Neural cell (in vitro differentiated cells): ENCODE measurements around the gene SSX2IP. TPM values are rescaled to one million over a fixed set of nuclear protein-coding genes. Genes with fewer than 3 reads are reported as not detected.

Experiments
- H2AFZ ChIP-seq: fragments of 200-600, 300-800 bp; sonication (generic), shearing (Covaris generic); 2 replicates; pipeline ENCODE4 v1.6.0; 2014; ENCODE audit warnings: low read depth, mild to moderate bottlenecking, antibody characterized with exemption, low read length, moderate library complexity
- H3F3A ChIP-seq: fragments of 200-600 bp; shearing (Covaris generic); 2 replicates; pipeline ENCODE4 v1.6.1; 2016; ENCODE audit warnings: mild to moderate bottlenecking, moderate library complexity, mixed read lengths, antibody characterized with exemption, low read length; ENCODE audit not compliant: insufficient read depth, poor library complexity, severe bottlenecking
- H3K27ac ChIP-seq: fragments of 200-600, 300-800 bp; sonication (generic), shearing (Covaris generic); 2 replicates; pipeline ENCODE4 v1.5.1; 2014; ENCODE audit warnings: mild to moderate bottlenecking, low read length, moderate library complexity
- H3K27me3 ChIP-seq: fragments of 300-800, 200-600 bp; sonication (generic), shearing (Covaris generic); 2 replicates; pipeline ENCODE4 v1.6.0; 2014; ENCODE audit warnings: mild to moderate bottlenecking, low read depth, low read length, moderate library complexity; ENCODE audit not compliant: insufficient read depth
- H3K36me3 ChIP-seq: fragments of 300-800, 200-600 bp; sonication (generic), shearing (Covaris generic); 2 replicates; pipeline ENCODE4 v1.5.1; 2014; ENCODE audit warnings: mild to moderate bottlenecking, antibody characterized with exemption, low read length, moderate library complexity; ENCODE audit not compliant: insufficient read depth
- H3K4me2 ChIP-seq: fragments of 300-800, 200-600 bp; sonication (generic), shearing (Covaris generic); 2 replicates; pipeline ENCODE4 v1.6.0; 2014; ENCODE audit warnings: mild to moderate bottlenecking, low read length
- H3K4me3 ChIP-seq: fragments of 300-800, 200-600 bp; sonication (generic), shearing (Covaris generic); 2 replicates; pipeline ENCODE4 v1.5.1; 2014; ENCODE audit warnings: mild to moderate bottlenecking, low read length, moderate library complexity
- H3K79me2 ChIP-seq: fragments of 200-600 bp; shearing (Covaris generic); replicated peaks from 2 replicates; pipeline ENCODE4 v1.6.0; 2014; ENCODE audit warnings: mild to moderate bottlenecking, low read length, moderate library complexity; ENCODE audit not compliant: insufficient read depth
- H3K9ac ChIP-seq: fragments of 300-800, 200-600 bp; sonication (generic), shearing (Covaris generic); 2 replicates; pipeline ENCODE4 v1.6.1; 2016; ENCODE audit warnings: mild to moderate bottlenecking, low read length, mixed read lengths
- H3K9me2 ChIP-seq: fragments of 200-600 bp; shearing (Covaris generic); 2 replicates; pipeline ENCODE4 v1.6.1; 2016; ENCODE audit warnings: mild to moderate bottlenecking, low read length, mixed read lengths; ENCODE audit not compliant: insufficient read depth
- H3K9me3 ChIP-seq: fragments of 200-600, 300-800 bp; sonication (generic), shearing (Covaris generic); 2 replicates; pipeline ENCODE4 v1.6.1; 2016; ENCODE audit warnings: mild to moderate bottlenecking, mixed run types, low read length, moderate library complexity, mixed read lengths
- H4K20me1 ChIP-seq: fragments of 200-600 bp; shearing (Covaris generic); 2 replicates; pipeline ENCODE4 v1.6.1; 2016; ENCODE audit warnings: mild to moderate bottlenecking, mixed run types; ENCODE audit not compliant: insufficient read depth
- CTCF ChIP-seq: fragments of 450-650 bp; IDR thresholded peaks from 2 replicates; pipeline ENCODE4 v1.5.1; 2014; ENCODE audit warnings: antibody characterized with exemption, mild to moderate bottlenecking, moderate library complexity; ENCODE audit not compliant: poor library complexity, severe bottlenecking
- EP300 ChIP-seq: fragments of 450-650 bp; conservative IDR thresholded peaks from 2 replicates; pipeline ENCODE4 v1.6.1; 2014; ENCODE audit warnings: antibody characterized with exemption, mild to moderate bottlenecking, moderate library complexity; ENCODE audit not compliant: poor library complexity, severe bottlenecking
- EZH2 ChIP-seq: fragments of 200-600, 300-800 bp; shearing (Covaris generic), sonication (generic); IDR thresholded peaks from 2 replicates; pipeline ENCODE4 v1.6.1; 2014; ENCODE audit warnings: antibody characterized with exemption, low read length, borderline replicate concordance, mild to moderate bottlenecking; ENCODE audit not compliant: insufficient read depth, poor library complexity, severe bottlenecking
- MXI1 ChIP-seq: fragments of 450-650 bp; conservative IDR thresholded peaks from 2 replicates; pipeline ENCODE4 v1.6.1; 2014; ENCODE audit warnings: antibody characterized with exemption, mild to moderate bottlenecking; ENCODE audit not compliant: poor library complexity, severe bottlenecking
- POLR2AphosphoS5 ChIP-seq: IDR thresholded peaks from 2 replicates; pipeline ENCODE4 v1.6.1; 2012
- RAD21 ChIP-seq: fragments of 450-650 bp; conservative IDR thresholded peaks from 2 replicates; pipeline ENCODE4 v1.6.1; 2014; ENCODE audit warnings: antibody characterized with exemption, mild to moderate bottlenecking, moderate library complexity
- REST ChIP-seq: IDR thresholded peaks from 2 replicates; pipeline ENCODE4 v1.6.1; 2012; ENCODE audit warnings: borderline replicate concordance
- SMC3 ChIP-seq: fragments of 450-650 bp; conservative IDR thresholded peaks from 2 replicates; pipeline ENCODE4 v1.6.1; 2014; ENCODE audit warnings: antibody characterized with exemption, mild to moderate bottlenecking, moderate library complexity; ENCODE audit not compliant: poor library complexity
- TAF1 ChIP-seq: IDR thresholded peaks from 2 replicates; pipeline ENCODE4 v1.6.1; 2012; ENCODE audit warnings: low read depth
- polyA plus RNA-seq: library from polyadenylated mRNA; depleted of rRNA; stranded (reverse); fragments of >200 nt; gene quantifications from 2 replicates; pipeline ENCODE4 v1.2.3, GENCODE V29; 2014

SSX2IP gene
- polyA plus RNA-seq, 1 donor from 2014 or later, result 21.7 TPM

GRCh38 chr1:84603941-84604830 lies 86.1 kb downstream of the SSX2IP start:
- Histone ChIP-seq H2AFZ (no peak overlapping the region), H3K4me3 (no peak overlapping the region), H4K20me1 (no peaks in the 10 kb centered on the region), H3F3A (no peaks in the 10 kb centered on the region), H3K27ac (no peak overlapping the region), H3K9me3 (peaks cover 14% of the 10 kb centered on the region), H3K4me2 (no peak overlapping the region), H3K9me2 (no peaks in the 10 kb centered on the region), H3K9ac (no peak overlapping the region), H3K27me3 (no peaks in the 10 kb centered on the region), H3K36me3 (no peaks in the 10 kb centered on the region), H3K79me2 (no peaks in the 10 kb centered on the region)
- TF ChIP-seq EP300 (no peak), SMC3 (no peak), MXI1 (no peak), CTCF (no peak), TAF1 (no peak), EZH2 (no peak), RAD21 (no peak), REST (no peak), POLR2AphosphoS5 (no peak)

GRCh38 chr1:84603223-84603622 lies 87.0 kb downstream of the SSX2IP start:
- Histone ChIP-seq H2AFZ (no peak overlapping the region), H3K9me2 (no peaks in the 10 kb centered on the region), H4K20me1 (no peaks in the 10 kb centered on the region), H3K9ac (no peak overlapping the region), H3F3A (no peaks in the 10 kb centered on the region), H3K79me2 (no peaks in the 10 kb centered on the region), H3K4me2 (no peak overlapping the region), H3K4me3 (no peak overlapping the region), H3K36me3 (no peaks in the 10 kb centered on the region), H3K27me3 (no peaks in the 10 kb centered on the region), H3K9me3 (peaks cover 14% of the 10 kb centered on the region), H3K27ac (no peak overlapping the region)
- TF ChIP-seq EP300 (no peak), MXI1 (no peak), SMC3 (no peak), REST (no peak), RAD21 (no peak), POLR2AphosphoS5 (no peak), CTCF (no peak), EZH2 (no peak), TAF1 (no peak)
